Testis (tissue), 2 donors: ENCODE results near the gene NEURL2.

ENCODE experiments used
- CTCF ChIP-seq, 3 experiments: fragments of 450-650 bp in 2 of 3; fragments of 200-600 bp in 1 of 3; sonication (generic) in 1 of 3; IDR thresholded peaks; one replicate each; pipeline ENCODE4 v1.5.1; 2016 to 2019; ENCODE audit warnings: antibody characterized with exemption in 3 of 3, mild to moderate bottlenecking in 2 of 3, moderate library complexity in 1 of 3
- POLR2A ChIP-seq: fragments of 450-650 bp; IDR thresholded peaks from one replicate; pipeline ENCODE4 v1.6.1; 2017; ENCODE audit warnings: antibody characterized with exemption, mild to moderate bottlenecking, moderate library complexity

- TF ChIP-seq CTCF (IDR thresholded peaks at IDR 0.05) (no peak), POLR2A (peak; percentile 37)
Observed at GRCh38 chr20:45911486-45912343, 20.7 kb upstream of the NEURL2 start, which contains the start of gene PLTP.
